NOMO-1 (cell line): ENCODE results near the gene GALR1.
"Not testable (repeated sequence)": the region's sequence is repeated elsewhere in the genome, so short reads cannot be mapped to it uniquely, and the experiment has no call there.

ENCODE experiments used
- DNase-seq, 2 experiments: peaks; one replicate each; lab custom pipeline; 2025; ENCODE audit not compliant: unreplicated experiment in 2 of 2; lab: John Stamatoyannopoulos, UW

The GALR1 gene

DNA sequence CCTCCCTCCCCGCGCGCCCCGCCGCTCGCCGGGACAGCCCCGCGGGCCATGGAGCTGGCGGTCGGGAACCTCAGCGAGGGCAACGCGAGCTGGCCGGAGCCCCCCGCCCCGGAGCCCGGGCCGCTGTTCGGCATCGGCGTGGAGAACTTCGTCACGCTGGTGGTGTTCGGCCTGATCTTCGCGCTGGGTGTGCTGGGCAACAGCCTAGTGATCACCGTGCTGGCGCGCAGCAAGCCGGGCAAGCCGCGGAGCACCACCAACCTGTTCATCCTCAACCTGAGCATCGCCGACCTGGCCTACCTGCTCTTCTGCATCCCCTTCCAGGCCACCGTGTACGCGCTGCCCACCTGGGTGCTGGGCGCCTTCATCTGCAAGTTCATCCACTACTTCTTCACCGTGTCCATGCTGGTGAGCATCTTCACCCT lies 865 bp downstream of the GALR1 start:
- no peak for DNase-seq

GRCh38 chr18:77250926-77251729 lies 1.5 kb downstream of the GALR1 start:
- DNase-seq, result no peak

GRCh38 chr18:77251730-77252050 lies 2.0 kb downstream of the GALR1 start:
- no peak for DNase-seq

- DNase-seq, result no peak
Observed at GRCh38 chr18:77254711-77255405, 5.2 kb downstream of the GALR1 start.

DNA sequence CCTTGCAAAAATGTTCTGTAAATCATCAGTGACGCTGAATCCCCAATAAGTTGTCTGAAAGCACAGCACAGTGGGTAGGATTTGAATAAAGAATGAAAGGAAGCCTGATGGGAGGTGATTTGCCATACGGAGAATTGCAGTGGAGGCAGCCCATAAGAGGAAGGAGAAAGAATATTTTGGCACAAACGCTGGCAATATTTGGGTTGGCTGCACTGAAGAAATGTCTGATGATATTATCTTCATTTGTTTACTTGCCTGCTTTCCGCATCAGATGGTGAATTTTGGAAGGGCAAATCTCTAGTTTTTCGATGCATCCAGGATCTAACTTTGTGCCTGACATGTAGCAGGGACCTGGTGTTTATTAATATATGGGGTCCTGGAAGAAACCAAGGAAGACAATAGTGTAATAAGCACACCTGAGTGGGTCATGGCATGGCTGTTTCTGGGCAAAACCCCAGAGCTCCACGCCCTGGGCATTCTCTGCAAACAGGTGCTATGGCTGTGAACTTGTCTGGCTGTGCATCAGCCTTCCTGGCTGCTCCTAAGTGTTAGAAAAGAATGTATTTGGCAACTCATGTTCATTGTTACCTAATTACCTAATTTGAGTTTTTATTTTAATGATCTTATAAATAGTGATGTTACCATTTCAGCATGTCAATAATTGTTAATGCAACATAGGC lies 5.9 kb downstream of the GALR1 start:
- DNase-seq, result no peak

GRCh38 chr18:77262643-77263465 lies 13.2 kb downstream of the GALR1 start:
- no peak for DNase-seq

DNA sequence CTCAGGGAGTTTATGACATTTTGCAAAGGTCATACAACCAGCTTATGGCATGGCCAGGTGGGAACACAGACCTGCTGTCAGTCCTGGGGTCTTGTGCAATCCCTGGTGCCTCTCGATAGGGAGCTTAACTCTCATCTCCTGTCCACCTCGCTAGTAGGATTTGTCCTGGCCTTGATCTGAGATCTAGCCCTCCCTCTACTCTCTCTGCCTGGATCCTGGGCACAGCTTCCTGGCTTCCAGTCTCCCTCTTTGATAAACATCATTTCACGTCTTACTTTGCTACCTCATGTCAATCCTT lies 13.8 kb downstream of the GALR1 start:
- no peak for DNase-seq

- DNase-seq, result no peak
Observed at GRCh38 chr18:77267969-77268368, 18.3 kb downstream of the GALR1 start.

DNA sequence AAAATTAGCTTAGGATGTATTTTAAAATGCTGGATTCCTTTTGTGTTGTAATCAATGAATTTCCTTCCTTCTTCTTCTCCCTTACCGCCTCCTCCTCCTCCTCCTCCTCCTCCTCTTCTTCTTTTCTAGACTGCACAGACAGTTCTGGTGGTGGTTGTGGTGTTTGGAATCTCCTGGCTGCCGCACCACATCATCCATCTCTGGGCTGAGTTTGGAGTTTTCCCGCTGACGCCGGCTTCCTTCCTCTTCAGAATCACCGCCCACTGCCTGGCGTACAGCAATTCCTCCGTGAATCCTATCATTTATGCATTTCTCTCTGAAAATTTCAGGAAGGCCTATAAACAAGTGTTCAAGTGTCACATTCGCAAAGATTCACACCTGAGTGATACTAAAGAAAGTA lies 18.8 kb downstream of the GALR1 start:
- no peak for DNase-seq

- DNase-seq, result no peak
Observed at GRCh38 chr18:77271576-77272481, 22.2 kb downstream of the GALR1 start.

DNA sequence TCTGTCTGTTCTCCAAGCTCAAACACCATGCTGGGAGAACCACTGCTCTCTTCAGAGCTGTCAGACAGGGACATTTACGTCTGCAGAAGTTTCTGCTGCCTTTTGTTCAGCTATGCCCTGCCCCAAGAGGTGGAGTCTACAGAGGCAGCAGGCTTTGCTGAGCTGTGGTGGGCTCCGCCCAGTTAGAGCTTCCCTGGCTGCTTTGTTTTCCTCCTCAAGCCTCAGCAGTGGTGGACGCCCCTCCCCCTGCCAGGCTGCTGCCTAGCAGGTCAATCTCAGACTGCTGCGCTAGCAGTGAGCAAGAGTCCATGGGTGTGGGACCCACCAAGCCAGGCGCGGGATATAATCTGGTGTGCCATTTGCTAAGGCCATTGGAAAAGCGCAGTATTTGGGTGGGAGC lies 41.2 kb downstream of the GALR1 start:
- not testable (repeated sequence) for DNase-seq

- no peak for DNase-seq
Observed at GRCh38 chr18:77298172-77298571, 48.5 kb downstream of the GALR1 start.

DNA sequence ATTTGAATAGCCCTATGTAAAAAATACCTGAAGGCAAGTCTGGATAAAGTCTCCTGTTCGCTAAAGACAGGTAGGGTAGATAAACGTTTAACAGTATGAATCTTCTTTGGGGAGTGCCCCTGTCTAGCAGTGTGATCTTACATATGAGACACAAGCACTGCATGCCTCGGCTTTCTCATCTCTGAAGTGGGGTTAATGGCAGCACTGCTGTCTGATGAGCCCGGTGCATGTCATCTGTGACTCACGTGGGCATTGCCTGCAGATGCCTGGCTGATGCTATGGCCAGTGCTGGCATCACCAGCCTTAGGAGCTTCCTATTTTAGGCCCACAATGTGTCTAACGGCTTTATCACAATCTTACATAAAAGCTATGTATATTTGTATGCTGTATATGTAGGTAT lies 50.1 kb downstream of the GALR1 start:
- DNase-seq, result no peak

DNA sequence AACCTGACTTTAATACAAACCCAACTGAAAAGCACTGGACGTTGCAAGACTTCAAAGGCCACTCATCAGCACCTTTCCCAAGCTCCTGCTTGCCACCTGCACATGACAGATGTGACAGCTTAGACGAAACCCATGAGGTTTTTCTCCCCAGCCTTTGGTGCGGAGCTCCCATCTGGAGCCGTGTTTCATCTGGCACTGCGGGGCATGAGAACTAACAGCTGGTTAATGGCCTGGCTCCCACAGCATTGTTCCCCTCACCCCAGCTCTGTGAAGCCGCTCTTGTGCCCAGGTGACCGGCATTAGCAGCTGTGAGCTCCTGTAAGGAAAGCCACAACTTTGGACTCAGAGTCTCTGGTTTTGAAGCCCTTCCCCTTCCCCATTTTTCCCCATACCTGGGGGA lies 50.9 kb downstream of the GALR1 start:
- no peak for DNase-seq

DNA sequence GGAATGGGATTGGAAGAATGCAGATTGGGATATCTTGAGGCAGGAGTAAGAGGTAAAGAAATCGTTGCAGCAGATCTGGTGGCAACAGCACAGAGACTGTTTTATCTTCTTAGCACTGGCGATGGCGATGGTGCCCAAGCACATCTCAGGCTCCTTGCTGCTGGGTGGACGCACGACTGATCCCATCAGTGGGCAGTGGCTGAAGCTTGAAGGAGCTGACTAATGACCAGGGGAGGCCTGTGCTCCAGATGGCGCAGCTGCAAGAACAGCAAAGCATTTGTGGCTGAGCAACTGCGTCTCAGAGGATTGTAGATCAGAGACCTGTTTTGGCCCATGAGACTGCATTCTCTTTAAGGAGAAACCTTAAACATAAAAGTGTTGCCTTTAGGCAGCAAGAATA lies 54.6 kb downstream of the GALR1 start:
- no peak for DNase-seq

- no peak for DNase-seq
Observed at GRCh38 chr18:77305676-77306075, 56.0 kb downstream of the GALR1 start.

DNA sequence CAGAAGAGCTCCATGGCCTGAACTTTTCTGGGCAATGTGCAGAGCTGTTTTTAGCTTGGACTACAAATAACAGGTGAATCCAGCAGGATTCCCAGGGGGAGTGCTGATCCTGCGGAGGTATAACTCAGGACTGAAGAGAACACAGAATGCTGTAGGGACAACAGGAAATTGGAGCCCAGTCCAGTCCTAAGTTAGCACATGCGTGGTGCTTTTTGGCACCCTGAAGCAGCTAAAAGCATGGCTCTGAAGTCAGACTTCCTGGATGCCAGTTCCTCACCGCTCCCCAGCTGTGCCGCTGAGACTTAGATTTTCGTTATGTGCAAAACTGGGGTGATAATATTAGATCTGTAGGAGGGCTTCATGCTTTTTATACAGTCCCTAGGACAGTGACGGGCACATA lies 58.6 kb downstream of the GALR1 start:
- DNase-seq, result no peak

DNA sequence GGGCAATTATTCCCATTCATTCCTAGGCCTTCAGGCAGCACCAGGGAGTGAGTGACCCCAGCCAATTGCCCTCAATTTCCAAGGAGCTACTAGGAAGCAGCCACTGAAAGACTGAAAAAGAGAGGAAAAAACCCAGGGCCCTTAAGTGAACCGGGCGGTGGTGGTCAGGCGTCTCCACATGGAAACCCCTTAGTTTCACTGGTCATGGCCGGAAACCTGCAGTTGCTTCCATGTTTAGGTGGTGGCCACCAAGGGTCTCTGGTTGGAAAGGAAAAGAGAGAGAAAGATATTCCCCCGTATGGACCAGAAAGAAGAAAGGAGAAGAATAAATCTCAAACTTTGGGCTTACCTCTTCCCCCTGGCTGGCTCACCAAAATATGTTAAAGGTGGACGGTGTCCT lies 64.9 kb downstream of the GALR1 start:
- DNase-seq, result no peak

DNA sequence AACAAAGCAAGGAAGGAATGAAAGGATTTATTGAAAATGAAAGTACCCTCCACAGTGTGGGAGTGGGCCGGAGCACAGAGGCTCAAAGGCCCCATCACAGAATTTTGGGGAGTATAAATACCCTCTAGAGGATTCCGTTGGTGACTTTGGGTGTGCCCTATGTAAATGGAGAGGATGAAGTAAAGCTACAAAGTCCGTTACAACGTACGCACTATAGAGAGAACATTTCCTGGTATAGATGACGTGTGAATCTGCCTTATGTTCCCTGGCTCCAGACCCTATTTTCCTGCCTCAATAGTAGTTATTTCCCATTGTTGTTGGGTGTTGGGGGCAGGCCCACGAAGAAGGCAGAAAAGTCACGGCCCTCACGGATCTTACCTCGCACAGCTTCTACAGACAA lies 65.3 kb downstream of the GALR1 start:
- no peak for DNase-seq

GRCh38 chr18:77316008-77316407 lies 66.4 kb downstream of the GALR1 start:
- no peak for DNase-seq
